ENCODE results near the gene TAF4.

TAF4 gene

DNA sequence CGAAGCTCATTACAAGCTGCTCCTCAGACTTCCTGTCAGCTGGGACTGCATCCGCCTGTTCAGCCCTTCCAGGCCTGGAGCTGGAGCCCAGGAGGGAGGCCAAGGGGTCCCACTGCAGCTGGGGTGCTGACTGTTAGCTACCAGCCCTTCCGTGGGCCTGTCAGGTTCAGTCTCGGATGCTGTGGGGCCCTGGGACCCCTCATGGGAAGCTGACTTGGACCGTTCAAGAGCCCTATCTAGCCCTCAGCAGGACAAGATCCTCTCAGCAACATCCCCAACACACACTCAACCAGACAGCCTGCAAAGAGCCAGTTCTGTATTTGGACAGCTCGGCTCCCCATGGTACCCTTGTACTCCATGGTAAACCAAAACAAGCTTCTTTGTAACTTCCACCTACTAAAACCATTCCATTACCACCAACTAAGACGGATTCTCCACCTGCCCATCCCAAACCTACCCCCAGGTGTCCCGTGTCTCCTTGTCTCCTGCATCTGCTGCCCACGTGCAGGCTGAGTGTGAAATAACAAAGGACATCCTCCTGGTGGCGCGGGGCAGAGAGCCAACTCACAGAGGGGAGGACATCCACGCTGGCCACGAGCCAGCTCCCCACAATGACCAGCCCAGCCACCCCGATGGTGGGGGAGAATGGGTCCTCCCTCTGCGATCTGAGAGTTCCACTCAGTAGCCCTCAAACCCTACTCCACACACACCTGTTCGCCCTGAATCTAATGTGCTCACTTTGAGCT is 111.2 kb downstream of the TAF4 start (continued):
- TF ChIP-seq ZFHX2 (tag by site-specific recombination; conservative IDR thresholded peaks at IDR 0.05), result peak; percentile 25
- peak; percentile 92 for TF ChIP-seq GLIS1 (tag by site-specific recombination; IDR thresholded peaks at IDR 0.05)
- no peak for TF ChIP-seq RBAK (tag by site-specific recombination; IDR thresholded peaks at IDR 0.05)
- 0 out of 2 replicates have a peak, but pooled peaks have one; percentile 30 for TF ChIP-seq GLIS2 (tag by site-specific recombination; IDR thresholded peaks at IDR 0.05)

DNA sequence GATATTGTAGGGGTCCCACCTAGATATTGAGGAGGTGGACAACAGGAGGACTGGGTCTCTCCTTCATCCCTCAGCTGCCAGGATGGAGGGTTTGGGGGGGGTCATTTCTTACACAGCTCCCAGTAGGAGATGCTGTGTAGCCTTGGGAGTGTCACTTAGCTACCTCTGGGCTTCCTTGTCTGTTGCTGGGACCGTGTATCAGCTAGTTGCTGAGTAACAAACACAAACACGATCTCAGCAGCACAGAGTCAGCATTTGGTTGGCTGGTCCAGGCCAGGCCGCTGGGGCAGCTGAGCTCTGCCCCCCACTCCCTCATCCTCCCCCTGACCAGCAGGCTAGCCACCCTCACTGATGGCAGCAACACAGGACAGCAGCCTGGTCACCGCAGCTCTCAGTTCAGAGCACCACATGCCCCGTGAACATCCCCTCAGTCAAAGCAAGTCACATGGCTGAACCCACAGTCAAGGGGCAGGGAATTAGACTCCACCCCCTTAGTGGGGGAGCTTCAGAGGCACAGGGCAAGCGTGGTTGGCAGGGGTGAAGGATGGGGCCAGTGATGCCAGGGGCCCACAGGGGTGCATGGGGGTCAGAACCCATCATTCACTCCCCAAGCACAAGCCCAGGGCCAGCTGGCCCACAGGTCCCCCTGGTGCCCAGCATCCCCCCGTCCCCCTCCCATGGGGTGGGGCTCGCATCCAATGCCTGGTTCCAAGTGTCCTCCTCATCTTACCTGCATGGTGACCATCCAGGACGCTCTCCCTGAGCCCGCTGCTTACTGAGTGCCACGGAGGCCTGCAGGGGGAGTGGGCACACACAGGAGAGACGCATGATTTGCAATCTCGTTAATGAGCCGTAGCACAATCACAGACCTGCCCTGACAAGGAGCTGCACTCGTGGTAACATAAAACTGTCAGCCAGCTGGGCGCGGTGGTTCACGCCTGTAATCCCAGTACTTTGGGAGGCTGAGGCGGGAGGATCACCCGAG is 112.4 kb downstream of the TAF4 start:
- peaks cover 15% of the 10 kb centered on the region for H3K4me1 ChIP-seq (ENCODE audit: control insufficient read depth, insufficient read depth, low read length)
- no peaks in the 10 kb centered on the region for H3K36me3 ChIP-seq (ENCODE audit: control insufficient read depth in 2 of 2, insufficient read depth in 1 of 2, low read length in 2 of 2)
- ChIA-PET POLR2A (interaction anchor here (0.6 kb wide), 1 partner anchor 31 kb away, joined by 3 read pairs; no protein-coding TSS in a partner anchor), CTCF (no interaction called here)
- H3K4me3 ChIP-seq (ENCODE audit: low read depth, low read length), result no peak overlapping the region
- H3K9me3 ChIP-seq (ENCODE audit: control insufficient read depth, insufficient read depth, low read depth, low read length), result no peaks in the 10 kb centered on the region
- TF ChIP-seq, protein P1, sequence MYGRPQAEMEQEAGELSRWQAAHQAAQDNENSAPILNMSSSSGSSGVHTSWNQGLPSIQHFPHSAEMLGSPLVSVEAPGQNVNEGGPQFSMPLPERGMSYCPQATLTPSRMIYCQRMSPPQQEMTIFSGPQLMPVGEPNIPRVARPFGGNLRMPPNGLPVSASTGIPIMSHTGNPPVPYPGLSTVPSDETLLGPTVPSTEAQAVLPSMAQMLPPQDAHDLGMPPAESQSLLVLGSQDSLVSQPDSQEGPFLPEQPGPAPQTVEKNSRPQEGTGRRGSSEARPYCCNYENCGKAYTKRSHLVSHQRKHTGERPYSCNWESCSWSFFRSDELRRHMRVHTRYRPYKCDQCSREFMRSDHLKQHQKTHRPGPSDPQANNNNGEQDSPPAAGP (tag by site-specific recombination; IDR thresholded peaks at IDR 0.05), result peak; percentile 92
- TF ChIP-seq ZNF660 (tag by site-specific recombination; IDR thresholded peaks at IDR 0.05), result no peak
- peak; percentile 97 for TF ChIP-seq KLF1 (tag by site-specific recombination; IDR thresholded peaks at IDR 0.05)
- no peak for TF ChIP-seq ZNF585B (tag by site-specific recombination; IDR thresholded peaks at IDR 0.05)
- no peak for TF ChIP-seq ZNF501 (tag by site-specific recombination; IDR thresholded peaks at IDR 0.05)
- TF ChIP-seq ZNF555 (tag by site-specific recombination; conservative IDR thresholded peaks at IDR 0.05), result no peak
- no peak for TF ChIP-seq ZNF837 (tag by site-specific recombination; IDR thresholded peaks at IDR 0.05)
- TF ChIP-seq GFI1B (tag by site-specific recombination; IDR thresholded peaks at IDR 0.05), result 0 out of 2 replicates have a peak, but pooled peaks have one; percentile 22
- TF ChIP-seq, protein P2, sequence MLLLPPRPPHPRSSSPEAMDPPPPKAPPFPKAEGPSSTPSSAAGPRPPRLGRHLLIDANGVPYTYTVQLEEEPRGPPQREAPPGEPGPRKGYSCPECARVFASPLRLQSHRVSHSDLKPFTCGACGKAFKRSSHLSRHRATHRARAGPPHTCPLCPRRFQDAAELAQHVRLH (tag by site-specific recombination; IDR thresholded peaks at IDR 0.05), result no peak
- TF ChIP-seq ZNF121 (tag by site-specific recombination; IDR thresholded peaks at IDR 0.05), result no peak
- TF ChIP-seq ZIC2 (tag by site-specific recombination; IDR thresholded peaks at IDR 0.05), result no peak
- no peak for TF ChIP-seq TRIM28 (IDR thresholded peaks at IDR 0.05; ENCODE audit: borderline replicate concordance, low read length)
- TF ChIP-seq RBAK (tag by site-specific recombination; IDR thresholded peaks at IDR 0.05), result 0 out of 2 replicates have a peak, but pooled peaks have one; percentile 75
- 0 out of 2 replicates have a peak, but pooled peaks have one; percentile 18 for TF ChIP-seq OSR2 (tag by site-specific recombination; IDR thresholded peaks at IDR 0.05)
- TF ChIP-seq ZNF792 (tag by site-specific recombination; IDR thresholded peaks at IDR 0.05), result no peak
- no peak for TF ChIP-seq ZNF19 (tag by site-specific recombination; IDR thresholded peaks at IDR 0.05; ENCODE audit: low read depth)
- TF ChIP-seq ZNF341 (tag by site-specific recombination; IDR thresholded peaks at IDR 0.05; ENCODE audit: low read depth), result 0 out of 2 replicates have a peak, but pooled peaks have one; percentile 26
- no peak for TF ChIP-seq ZNF791 (tag by site-specific recombination; IDR thresholded peaks at IDR 0.05)
- TF ChIP-seq GLIS1 (tag by site-specific recombination; IDR thresholded peaks at IDR 0.05), result peak; percentile 49; the same call in 1 of the 2 replicates
- H3K27ac ChIP-seq (ENCODE audit: extremely low read depth, low read depth, low read length), result no peak overlapping the region

All from HEK293 (cell line).